Epithelial cell of esophagus (primary cell): ENCODE measurements around the gene CSKMT.

Experiments used
- DNase-seq: peaks from one replicate; pipeline ENCODE4 v3.0.0; 2010; ENCODE audit warnings: low read depth
- H3K4me3 ChIP-seq: 2 replicates; pipeline ENCODE4 v1.5.1; 2011; ENCODE audit warnings: mild to moderate bottlenecking, low read length, control low read depth
- CTCF ChIP-seq: IDR thresholded peaks from 2 replicates; pipeline ENCODE4 v1.5.1; 2011; ENCODE audit warnings: low read depth, mild to moderate bottlenecking, low read length, control low read depth, inconsistent platforms; ENCODE audit not compliant: insufficient read depth; ENCODE audit errors: missing control alignments

CSKMT gene

GRCh38 chr11:62656796-62657429 is 8.2 kb upstream of the CSKMT start:
- no peak overlapping the region for H3K4me3 ChIP-seq
- DNase-seq = no peak
- no peak for TF ChIP-seq CTCF

GRCh38 chr11:62664405-62665074 is 572 bp upstream of the CSKMT start:
- TF ChIP-seq CTCF = no peak
- peak; percentile 81 for DNase-seq

GRCh38 chr11:62665599-62666258 is 617 bp downstream of the CSKMT start:
- no peak for TF ChIP-seq CTCF
- DNase-seq = peak; percentile 34
- peak overlapping the region; percentile 99 for H3K4me3 ChIP-seq

More at GRCh38 chr11:62664405-62665074, 572 bp upstream of the CSKMT start:
- peak overlapping the region; percentile 99 for H3K4me3 ChIP-seq

GRCh38 chr11:62666259-62666926 is 1.3 kb downstream of the CSKMT start:
- no peak for DNase-seq
- no peak for TF ChIP-seq CTCF
- peak overlapping the region; percentile 99 for H3K4me3 ChIP-seq

- peak overlapping the region; percentile 99 for H3K4me3 ChIP-seq
- no peak for TF ChIP-seq CTCF
- no peak for DNase-seq
Observed at GRCh38 chr11:62667460-62667859, 2.3 kb downstream of the CSKMT start.

- no peak for TF ChIP-seq CTCF
- no peak for DNase-seq
Observed at GRCh38 chr11:62669420-62670161, 4.5 kb downstream of the CSKMT start.

More at GRCh38 chr11:62669420-62670161, 4.5 kb downstream of the CSKMT start:
- no peak overlapping the region for H3K4me3 ChIP-seq
